Adipocyte (in vitro differentiated cells): ENCODE results near the gene RASSF8.
"Not testable (repeated sequence)": the region's sequence is repeated elsewhere in the genome, so short reads cannot be mapped to it uniquely, and the experiment has no call there.

Experiments
- DNase-seq: peaks from one replicate; pipeline ENCODE4 v3.0.0-alpha.2; 2015; ENCODE audit warnings: low read depth
- H3K27me3 ChIP-seq: replicated peaks from 2 replicates; pipeline ENCODE4 v1.7.0; 2013; ENCODE audit warnings: mild to moderate bottlenecking, low read length, moderate library complexity; ENCODE audit not compliant: control insufficient read depth, insufficient read depth
- H3K36me3 ChIP-seq: 2 replicates; pipeline ENCODE4 v1.7.0; 2013; ENCODE audit warnings: low read length, mild to moderate bottlenecking, moderate library complexity; ENCODE audit not compliant: control insufficient read depth, insufficient read depth, severe bottlenecking
- H3K4me1 ChIP-seq: 2 replicates; pipeline ENCODE4 v1.7.0; 2013; ENCODE audit warnings: mild to moderate bottlenecking, low read length, moderate library complexity; ENCODE audit not compliant: control insufficient read depth, insufficient read depth
- H3K4me3 ChIP-seq: 2 replicates; pipeline ENCODE4 v1.7.0; 2013; ENCODE audit warnings: mild to moderate bottlenecking, low read length, moderate library complexity
- H3K9ac ChIP-seq: 2 replicates; pipeline ENCODE4 v1.7.0; 2013; ENCODE audit warnings: mild to moderate bottlenecking, low read length, moderate library complexity
- H3K9me3 ChIP-seq: 2 replicates; pipeline ENCODE4 v1.7.0; 2013; ENCODE audit warnings: mild to moderate bottlenecking, low read length, moderate library complexity; ENCODE audit not compliant: control insufficient read depth

Gene RASSF8

GRCh38 chr12:26044592-26044991 lies 86.1 kb downstream of the RASSF8 start:
- no peaks in the 10 kb centered on the region for H3K27me3 ChIP-seq
- no peaks in the 10 kb centered on the region for H3K9me3 ChIP-seq
- H3K4me3 ChIP-seq, result peak overlapping the region; percentile 6
- H3K4me1 ChIP-seq, result peaks cover 65% of the 10 kb centered on the region
- no peak for DNase-seq
- no peaks in the 10 kb centered on the region for H3K36me3 ChIP-seq
- H3K9ac ChIP-seq, result no peak overlapping the region

GRCh38 chr12:26046203-26046602 lies 87.7 kb downstream of the RASSF8 start:
- H3K27me3 ChIP-seq, result no peaks in the 10 kb centered on the region
- H3K9me3 ChIP-seq, result no peaks in the 10 kb centered on the region
- no peaks in the 10 kb centered on the region for H3K36me3 ChIP-seq
- no peak overlapping the region for H3K4me3 ChIP-seq
- H3K9ac ChIP-seq, result no peak overlapping the region
- DNase-seq, result no peak
- peaks cover 64% of the 10 kb centered on the region for H3K4me1 ChIP-seq

GRCh38 chr12:26046906-26047305 lies 88.4 kb downstream of the RASSF8 start:
- no peak overlapping the region for H3K4me3 ChIP-seq
- H3K9me3 ChIP-seq, result no peaks in the 10 kb centered on the region
- DNase-seq, result peak; percentile 23
- no peaks in the 10 kb centered on the region for H3K27me3 ChIP-seq
- no peaks in the 10 kb centered on the region for H3K36me3 ChIP-seq
- H3K9ac ChIP-seq, result peak overlapping the region; percentile 21
- peaks cover 64% of the 10 kb centered on the region for H3K4me1 ChIP-seq

GRCh38 chr12:26047401-26048226 lies 89.1 kb downstream of the RASSF8 start:
- Histone ChIP-seq H3K4me3 (no peak overlapping the region), H3K36me3 (no peaks in the 10 kb centered on the region), H3K9me3 (no peaks in the 10 kb centered on the region), H3K27me3 (no peaks in the 10 kb centered on the region), H3K4me1 (peaks cover 60% of the 10 kb centered on the region), H3K9ac (no peak overlapping the region)
- DNase-seq, result no peak

GRCh38 chr12:26052652-26053051 lies 94.2 kb downstream of the RASSF8 start:
- Histone ChIP-seq H3K27me3 (no peaks in the 10 kb centered on the region), H3K9me3 (no peaks in the 10 kb centered on the region), H3K4me1 (peaks cover 40% of the 10 kb centered on the region), H3K9ac (no peak overlapping the region), H3K36me3 (no peaks in the 10 kb centered on the region), H3K4me3 (no peak overlapping the region)
- no peak for DNase-seq

GRCh38 chr12:26054383-26054782 lies 95.9 kb downstream of the RASSF8 start:
- H3K9me3 ChIP-seq, result no peaks in the 10 kb centered on the region
- no peaks in the 10 kb centered on the region for H3K36me3 ChIP-seq
- H3K9ac ChIP-seq, result no peak overlapping the region
- H3K4me1 ChIP-seq, result peaks cover 39% of the 10 kb centered on the region
- H3K4me3 ChIP-seq, result no peak overlapping the region
- DNase-seq, result no peak
- H3K27me3 ChIP-seq, result no peaks in the 10 kb centered on the region

GRCh38 chr12:26055087-26055486 lies 96.6 kb downstream of the RASSF8 start:
- Histone ChIP-seq H3K4me3 (no peak overlapping the region), H3K9ac (no peak overlapping the region), H3K4me1 (peaks cover 39% of the 10 kb centered on the region), H3K27me3 (no peaks in the 10 kb centered on the region), H3K9me3 (no peaks in the 10 kb centered on the region), H3K36me3 (no peaks in the 10 kb centered on the region)
- no peak for DNase-seq

- Histone ChIP-seq H3K9me3 (no peaks in the 10 kb centered on the region), H3K4me1 (peaks cover 39% of the 10 kb centered on the region), H3K36me3 (no peaks in the 10 kb centered on the region), H3K27me3 (no peaks in the 10 kb centered on the region), H3K9ac (no peak overlapping the region), H3K4me3 (no peak overlapping the region)
- DNase-seq, result peak; percentile 33
Observed at GRCh38 chr12:26056335-26056734, 97.9 kb downstream of the RASSF8 start.

GRCh38 chr12:26057271-26057670 lies 98.8 kb downstream of the RASSF8 start:
- not testable (repeated sequence) for H3K4me3 ChIP-seq, H3K9me3 ChIP-seq, H3K9ac ChIP-seq, DNase-seq, H3K36me3 ChIP-seq, H3K27me3 ChIP-seq
- peaks cover 45% of the 10 kb centered on the region for H3K4me1 ChIP-seq

GRCh38 chr12:26058308-26058707 lies 99.8 kb downstream of the RASSF8 start:
- H3K9ac ChIP-seq, result no peak overlapping the region
- H3K36me3 ChIP-seq, result no peaks in the 10 kb centered on the region
- H3K9me3 ChIP-seq, result no peaks in the 10 kb centered on the region
- H3K4me3 ChIP-seq, result no peak overlapping the region
- DNase-seq, result no peak
- H3K27me3 ChIP-seq, result no peaks in the 10 kb centered on the region
- H3K4me1 ChIP-seq, result peaks cover 44% of the 10 kb centered on the region

GRCh38 chr12:26058818-26059217 lies 100.3 kb downstream of the RASSF8 start:
- Histone ChIP-seq H3K4me1 (peaks cover 39% of the 10 kb centered on the region), H3K4me3 (no peak overlapping the region), H3K9ac (no peak overlapping the region), H3K27me3 (no peaks in the 10 kb centered on the region), H3K36me3 (no peaks in the 10 kb centered on the region), H3K9me3 (no peaks in the 10 kb centered on the region)
- peak; percentile 76 for DNase-seq

- Histone ChIP-seq H3K9ac (peak overlapping the region; percentile 7), H3K4me3 (no peak overlapping the region), H3K4me1 (peaks cover 20% of the 10 kb centered on the region), H3K27me3 (no peaks in the 10 kb centered on the region), H3K9me3 (no peaks in the 10 kb centered on the region), H3K36me3 (peaks cover 21% of the 10 kb centered on the region)
- no peak for DNase-seq
Observed at GRCh38 chr12:26062006-26062405, 103.5 kb downstream of the RASSF8 start.
